ENCODE results near the gene UNC5C. TPM values are rescaled to one million over a fixed set of nuclear protein-coding genes. Genes with fewer than 3 reads are reported as not detected.

The UNC5C gene
- total RNA-seq, 4 donors from 2014 or later: 1.6 to 4.4 (median 3.2) TPM

DNA sequence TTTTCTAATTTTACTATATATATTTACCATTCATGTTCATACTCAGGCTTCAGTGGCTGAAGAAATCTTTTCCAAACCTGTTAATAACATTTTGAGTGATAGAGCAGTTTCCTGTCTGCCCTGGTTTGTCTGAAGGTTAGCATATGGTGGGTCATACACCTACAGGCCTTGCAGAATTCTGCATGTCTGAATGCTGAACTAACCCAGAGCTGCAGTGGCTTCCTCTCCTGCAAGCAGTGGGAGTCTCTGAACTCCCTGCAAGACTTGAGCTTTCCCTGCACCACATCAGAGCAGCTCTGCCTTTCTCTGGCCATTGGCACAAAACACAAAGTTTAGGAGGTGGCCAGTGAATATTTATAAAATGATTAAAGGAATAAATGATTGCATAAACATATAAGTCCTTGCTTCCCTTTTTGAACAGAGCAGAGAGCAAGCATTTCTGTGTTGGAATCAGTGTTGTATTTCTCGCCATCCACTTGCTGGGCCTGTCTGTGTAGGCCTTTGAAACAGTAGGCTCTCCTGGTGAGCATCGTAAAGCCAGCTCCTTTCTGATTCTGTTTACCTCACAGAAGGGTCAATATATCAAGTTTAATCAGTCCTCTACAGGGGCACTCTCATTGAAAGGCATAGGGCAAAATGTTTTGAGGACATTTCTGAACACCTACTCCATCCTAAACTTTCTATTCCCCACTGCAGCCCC is 15.0 kb upstream of the UNC5C start:
- no peak for ATAC-seq
- TF ChIP-seq POLR2A (IDR thresholded peaks at IDR 0.05) (no peak), EP300 (IDR thresholded peaks at IDR 0.05) (no peak), POLR2AphosphoS5 (IDR thresholded peaks at IDR 0.05) (no peak)
- TF ChIP-seq, protein P1, sequence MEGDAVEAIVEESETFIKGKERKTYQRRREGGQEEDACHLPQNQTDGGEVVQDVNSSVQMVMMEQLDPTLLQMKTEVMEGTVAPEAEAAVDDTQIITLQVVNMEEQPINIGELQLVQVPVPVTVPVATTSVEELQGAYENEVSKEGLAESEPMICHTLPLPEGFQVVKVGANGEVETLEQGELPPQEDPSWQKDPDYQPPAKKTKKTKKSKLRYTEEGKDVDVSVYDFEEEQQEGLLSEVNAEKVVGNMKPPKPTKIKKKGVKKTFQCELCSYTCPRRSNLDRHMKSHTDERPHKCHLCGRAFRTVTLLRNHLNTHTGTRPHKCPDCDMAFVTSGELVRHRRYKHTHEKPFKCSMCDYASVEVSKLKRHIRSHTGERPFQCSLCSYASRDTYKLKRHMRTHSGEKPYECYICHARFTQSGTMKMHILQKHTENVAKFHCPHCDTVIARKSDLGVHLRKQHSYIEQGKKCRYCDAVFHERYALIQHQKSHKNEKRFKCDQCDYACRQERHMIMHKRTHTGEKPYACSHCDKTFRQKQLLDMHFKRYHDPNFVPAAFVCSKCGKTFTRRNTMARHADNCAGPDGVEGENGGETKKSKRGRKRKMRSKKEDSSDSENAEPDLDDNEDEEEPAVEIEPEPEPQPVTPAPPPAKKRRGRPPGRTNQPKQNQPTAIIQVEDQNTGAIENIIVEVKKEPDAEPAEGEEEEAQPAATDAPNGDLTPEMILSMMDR (IDR thresholded peaks at IDR 0.05): no peak
- Histone ChIP-seq H3K27me3 (no peaks in the 10 kb centered on the region), H3K27ac (no peak overlapping the region), H3K36me3 (no peaks in the 10 kb centered on the region), H3K4me3 (no peak overlapping the region), H3K4me1 (no peaks in the 10 kb centered on the region), H3K9me3 (peaks cover 0 to 5% (median 0%) of the 10 kb centered on the region in 3 donors)
- 70 to 81% methylated on average over 2 of the region's 2 CpGs for WGBS, 2 donors (ENCODE audit: low coverage in 1 of 2)

DNA sequence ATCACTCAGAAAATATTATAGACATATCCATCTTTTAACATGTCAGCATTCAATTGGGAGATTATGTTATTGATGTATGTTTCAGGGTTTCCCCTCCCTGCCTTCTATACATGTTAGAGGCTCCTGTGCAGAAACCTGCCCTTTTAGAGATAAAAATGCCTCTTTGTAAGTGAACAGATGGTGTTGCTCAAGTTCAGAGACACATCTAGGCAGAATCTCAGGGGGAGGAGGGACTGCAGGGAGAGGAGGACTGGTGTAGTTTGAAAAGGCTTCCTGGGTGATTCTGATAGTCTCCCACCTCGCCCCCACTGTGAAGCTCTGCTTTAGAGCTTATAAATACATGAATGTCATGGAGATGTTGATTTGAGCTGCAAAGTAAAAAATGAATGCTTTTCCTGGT is 12.0 kb upstream of the UNC5C start:
- Histone ChIP-seq H3K9me3 (no peaks in the 10 kb centered on the region), H3K27ac (no peak overlapping the region), H3K4me3 (no peak overlapping the region), H3K36me3 (no peaks in the 10 kb centered on the region), H3K4me1 (no peaks in the 10 kb centered on the region), H3K27me3 (no peaks in the 10 kb centered on the region)
- TF ChIP-seq EP300 (IDR thresholded peaks at IDR 0.05) (no peak), POLR2AphosphoS5 (IDR thresholded peaks at IDR 0.05) (no peak), POLR2A (IDR thresholded peaks at IDR 0.05) (no peak)
- TF ChIP-seq, protein P1 (IDR thresholded peaks at IDR 0.05): no peak
- 57 to 71% methylated on average over 1 of the region's 1 CpG for WGBS, 2 donors (ENCODE audit: low coverage in 1 of 2)
- no peak for ATAC-seq

DNA sequence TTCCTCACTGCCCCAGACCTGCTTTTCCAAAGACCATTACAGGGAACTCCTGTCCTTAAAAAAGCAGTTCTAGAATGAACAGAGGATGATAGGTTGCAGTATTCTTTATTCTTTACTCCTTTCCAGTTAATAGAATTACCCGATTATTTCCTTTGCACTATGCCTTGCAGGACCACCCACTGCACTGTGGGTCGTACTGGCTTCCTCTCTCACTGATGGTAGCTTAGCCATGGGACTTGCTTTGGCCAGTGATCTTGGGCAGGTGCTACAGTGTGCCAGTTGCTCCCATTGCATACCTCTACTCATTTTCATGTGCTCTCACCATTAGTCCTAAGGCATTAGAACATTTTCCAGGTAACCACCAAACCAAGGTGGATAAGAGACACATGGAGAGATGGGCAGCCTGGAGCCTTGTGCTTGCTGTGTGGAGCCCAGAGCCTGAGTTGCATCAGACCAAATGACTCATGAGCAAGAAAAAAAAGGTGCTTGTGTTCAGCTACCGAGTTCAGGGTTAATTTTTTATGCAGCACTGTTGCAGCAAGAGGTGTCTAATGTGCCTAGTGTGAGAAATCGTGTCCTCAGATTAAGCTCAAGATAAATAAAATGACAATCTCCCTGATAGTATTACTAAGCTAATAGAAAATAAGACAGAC is 7.6 kb upstream of the UNC5C start:
- no peak for ATAC-seq
- Histone ChIP-seq H3K27me3 (peaks cover 4% of the 10 kb centered on the region), H3K9me3 (no peaks in the 10 kb centered on the region), H3K36me3 (no peaks in the 10 kb centered on the region), H3K4me1 (no peaks in the 10 kb centered on the region), H3K4me3 (no peak overlapping the region), H3K27ac (no peak overlapping the region)
- TF ChIP-seq POLR2AphosphoS5 (IDR thresholded peaks at IDR 0.05) (no peak), POLR2A (IDR thresholded peaks at IDR 0.05) (no peak), EP300 (IDR thresholded peaks at IDR 0.05) (no peak)
- TF ChIP-seq, protein P1 (IDR thresholded peaks at IDR 0.05): no peak
- 85 to 88% methylated on average over 2 to 4 of the region's 4 CpGs for WGBS, 2 donors (ENCODE audit: low coverage in 1 of 2)

DNA sequence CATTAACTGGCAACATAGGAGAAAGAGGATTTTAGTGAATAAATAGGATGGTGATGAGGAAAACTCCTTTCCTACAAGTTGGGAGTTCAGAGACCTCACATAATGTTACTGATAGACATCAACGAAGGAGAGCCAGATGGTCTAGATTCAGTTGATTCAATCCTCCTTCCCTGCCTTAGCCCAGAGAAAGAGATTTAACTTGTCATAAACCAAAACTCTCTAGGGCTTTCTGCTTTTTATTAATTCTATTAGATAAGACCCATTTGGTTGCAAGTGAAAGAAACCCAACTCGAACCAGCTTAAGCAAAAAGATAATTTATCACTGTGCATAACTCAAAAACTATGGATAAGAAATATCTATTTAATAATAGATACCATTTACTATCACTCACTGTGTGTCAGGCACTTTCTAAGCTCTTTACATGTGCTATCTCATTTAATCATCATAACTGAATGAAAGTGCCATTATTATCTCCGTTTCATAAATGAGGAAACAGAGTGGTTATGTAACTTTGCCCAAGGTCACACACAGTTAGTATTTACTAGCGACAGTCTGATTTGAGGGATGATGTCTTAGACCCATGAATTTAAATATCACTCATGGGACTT is 4.3 kb upstream of the UNC5C start:
- no peaks in the 10 kb centered on the region for H3K9me3 ChIP-seq
- H3K27me3 ChIP-seq: peaks cover 30% of the 10 kb centered on the region
- H3K27ac ChIP-seq: no peak overlapping the region
- H3K4me3 ChIP-seq: no peak overlapping the region
- TF ChIP-seq EP300 (IDR thresholded peaks at IDR 0.05) (no peak), POLR2A (IDR thresholded peaks at IDR 0.05) (no peak), POLR2AphosphoS5 (IDR thresholded peaks at IDR 0.05) (no peak)
- TF ChIP-seq, protein P1 (IDR thresholded peaks at IDR 0.05): no peak
- no peaks in the 10 kb centered on the region for H3K36me3 ChIP-seq
- peaks cover 0 to 18% (median 0%) of the 10 kb centered on the region in 3 donors for H3K4me1 ChIP-seq
- no peak for ATAC-seq
- WGBS, 2 donors (ENCODE audit: low coverage in 1 of 2): 60 to 68% methylated on average over 4 of the region's 4 CpGs
